DND-41 (cell line): Measurements from ENCODE around the gene ENO3.

ENCODE experiments used
- ATAC-seq: fragments of 200-7000 bp; cut with Tn5 transposase; 3 replicates; pipeline ENCODE4 v1.9.1; 2021; ENCODE audit warnings: low read depth; ENCODE audit not compliant: insufficient read depth
- DNase-seq: peaks from one replicate; pipeline ENCODE4 v3.0.0-alpha.2; 2020
- H2AFZ ChIP-seq: 2 replicates; pipeline ENCODE4 v1.6.0; 2012; ENCODE audit warnings: low read depth, low read length
- H3K27ac ChIP-seq: 2 replicates; pipeline ENCODE4 v1.5.1; 2012; ENCODE audit warnings: low read length, inconsistent platforms
- H3K27me3 ChIP-seq: fragments of 200-600 bp; sonication (generic); 2 replicates; pipeline ENCODE4 v1.6.0; 2012; ENCODE audit warnings: low read length, mild to moderate bottlenecking, inconsistent platforms; ENCODE audit not compliant: insufficient read depth, poor library complexity
- H3K36me3 ChIP-seq: 2 replicates; pipeline ENCODE4 v1.5.1; 2012; ENCODE audit warnings: low read length, inconsistent platforms; ENCODE audit not compliant: insufficient read depth
- H3K4me1 ChIP-seq: 2 replicates; pipeline ENCODE4 v1.5.1; 2012; ENCODE audit warnings: mild to moderate bottlenecking, low read length; ENCODE audit not compliant: insufficient read depth
- H3K4me2 ChIP-seq: 2 replicates; pipeline ENCODE4 v1.6.0; 2012; ENCODE audit warnings: mild to moderate bottlenecking, moderate library complexity, low read length, inconsistent platforms; ENCODE audit not compliant: insufficient read depth
- H3K4me3 ChIP-seq, 2 experiments: fragments of 200-600 bp in 1 of 2; shearing (Covaris generic) in 1 of 2; 2 replicates each; pipeline ENCODE4 v1.5.1; 2012 to 2016; ENCODE audit warnings: inconsistent platforms in 2 of 2, low read length in 2 of 2, mild to moderate bottlenecking in 2 of 2, low read depth in 1 of 2, moderate library complexity in 1 of 2
- H3K79me2 ChIP-seq: 2 replicates; pipeline ENCODE4 v1.6.0; 2012; ENCODE audit warnings: low read length, inconsistent platforms; ENCODE audit not compliant: insufficient read depth
- H3K9ac ChIP-seq: 2 replicates; pipeline ENCODE4 v1.6.0; 2012; ENCODE audit warnings: low read depth, mild to moderate bottlenecking, inconsistent platforms, low read length, moderate library complexity
- H3K9me3 ChIP-seq: 2 replicates; pipeline ENCODE4 v1.5.1; 2012; ENCODE audit warnings: low read length, moderate library complexity, mild to moderate bottlenecking, inconsistent platforms; ENCODE audit not compliant: insufficient read depth, severe bottlenecking
- H4K20me1 ChIP-seq: 2 replicates; pipeline ENCODE4 v1.6.0; 2012; ENCODE audit warnings: low read length; ENCODE audit not compliant: insufficient read depth
- CTCF ChIP-seq: IDR thresholded peaks from 2 replicates; pipeline ENCODE4 v1.5.1; 2012; ENCODE audit warnings: borderline replicate concordance, low read length, moderate library complexity, mild to moderate bottlenecking; ENCODE audit not compliant: poor library complexity, severe bottlenecking; ENCODE audit errors: extremely low read depth
- EZH2 ChIP-seq: IDR thresholded peaks from 3 replicates; pipeline ENCODE4 v1.6.1; 2012; ENCODE audit warnings: borderline replicate concordance, low read depth, mild to moderate bottlenecking, moderate library complexity, low read length, inconsistent platforms; ENCODE audit not compliant: severe bottlenecking

ENO3 gene

GRCh38 chr17:4950075-4950745 is 709 bp upstream of the ENO3 start:
- H3K36me3 ChIP-seq = peaks cover 29% of the 10 kb centered on the region
- TF ChIP-seq EZH2 (no peak), CTCF (no peak)

GRCh38 chr17:4951486-4951885 is 567 bp downstream of the ENO3 start:
- Histone ChIP-seq H3K27ac (no peak overlapping the region), H3K79me2 (peaks cover 29% of the 10 kb centered on the region), H3K9me3 (no peaks in the 10 kb centered on the region), H3K4me3 (no peak overlapping the region), H4K20me1 (peaks cover 11% of the 10 kb centered on the region), H3K9ac (peak overlapping the region; percentile 98; the same call in 1 of the 2 replicates), H3K4me2 (peak overlapping the region; percentile 93; the same call in 1 of the 2 replicates), H3K36me3 (peaks cover 17% of the 10 kb centered on the region), H2AFZ (no peak overlapping the region), H3K4me1 (peaks cover 29% of the 10 kb centered on the region), H3K27me3 (no peaks in the 10 kb centered on the region)
- no peak for DNase-seq
- no peak for ATAC-seq
- no peak for TF ChIP-seq EZH2
- TF ChIP-seq CTCF = no peak

More at GRCh38 chr17:4950075-4950745, 709 bp upstream of the ENO3 start:
- Histone ChIP-seq H3K79me2 (peaks cover 42% of the 10 kb centered on the region), H3K4me2 (peak overlapping the region; percentile 93), H4K20me1 (peaks cover 24% of the 10 kb centered on the region), H3K9ac (peak overlapping the region; percentile 98), H3K27me3 (no peaks in the 10 kb centered on the region), H3K4me1 (peaks cover 42% of the 10 kb centered on the region), H3K9me3 (no peaks in the 10 kb centered on the region), H3K27ac (peak overlapping the region; percentile 99), H3K4me3 (peak overlapping the region; percentile 30 to 91; a peak in 3 of 4 replicates), H2AFZ (peak overlapping the region; percentile 90)
- DNase-seq (peak; percentile 40), ATAC-seq (peak; percentile 11)

- Histone ChIP-seq H3K9ac (no peak overlapping the region), H4K20me1 (no peaks in the 10 kb centered on the region), H3K4me3 (no peak overlapping the region), H3K79me2 (peaks cover 11% of the 10 kb centered on the region), H3K36me3 (peaks cover 3% of the 10 kb centered on the region; the same call in 1 of the 2 replicates), H3K27ac (no peak overlapping the region), H2AFZ (no peak overlapping the region), H3K4me1 (peaks cover 21% of the 10 kb centered on the region), H3K9me3 (no peaks in the 10 kb centered on the region), H3K4me2 (no peak overlapping the region), H3K27me3 (no peaks in the 10 kb centered on the region)
- TF ChIP-seq EZH2 (no peak), CTCF (no peak)
- DNase-seq (no peak), ATAC-seq (no peak)
Observed at GRCh38 chr17:4953451-4953961, 2.6 kb downstream of the ENO3 start.
